ENCODE measurements around the gene ATP8A1. TPM values are rescaled to one million over a fixed set of nuclear protein-coding genes. Genes with fewer than 3 reads are reported as not detected.

The ATP8A1 gene
- total and polyA plus RNA-seq, 2 of the 4 experiments (the other 2 are of a cell fraction): 0.12 to 0.36 TPM

DNA sequence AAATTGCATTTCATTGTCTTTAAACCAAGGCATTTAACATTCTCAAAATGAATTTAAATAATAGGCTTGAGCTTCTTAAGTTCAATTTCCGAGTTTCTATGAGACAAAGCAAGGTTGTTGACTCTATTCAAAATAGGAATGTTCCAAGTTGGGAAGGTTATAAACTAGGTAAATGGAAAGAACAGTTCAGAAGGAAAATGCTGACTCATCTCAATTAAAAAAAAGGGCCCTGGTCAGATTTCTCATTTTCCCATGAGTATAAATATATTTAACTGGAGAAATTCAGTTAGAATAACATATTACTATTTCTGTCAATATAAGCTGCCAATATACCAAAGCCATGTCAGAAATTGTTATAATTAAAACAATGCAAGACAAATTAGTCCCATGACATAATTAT lies 113.8 kb downstream of the ATP8A1 start:
- Histone ChIP-seq H2BK120ac (ENCODE audit: low read depth, low read length) (no peak overlapping the region), H3K14ac (replicated peaks; ENCODE audit: low read depth, low read length) (no peak overlapping the region), H2BK15ac (ENCODE audit: low read depth, low read length) (no peak overlapping the region), H4K8ac (ENCODE audit: low read depth in 2 of 2, low read length in 2 of 2) (no peak overlapping the region), H3K27me3 (ENCODE audit: control insufficient read depth, insufficient read depth, low read length) (no peaks in the 10 kb centered on the region), H2AFZ (replicated peaks; ENCODE audit: low read length, poor library complexity) (no peak overlapping the region), H3K36me3 (ENCODE audit: control insufficient read depth, insufficient read depth, low read length) (no peaks in the 10 kb centered on the region), H2BK5ac (ENCODE audit: low read depth, low read length, poor library complexity, severe bottlenecking) (no peak overlapping the region), H2AK5ac (ENCODE audit: low read depth, low read length) (no peak overlapping the region), H4K5ac (ENCODE audit: low read depth, low read length) (no peak overlapping the region), H3K9me3 (ENCODE audit: control insufficient read depth, insufficient read depth, low read length) (no peaks in the 10 kb centered on the region), H3K79me1 (ENCODE audit: low read depth in 1 of 2, low read length in 2 of 2) (no peaks in the 10 kb centered on the region), H3K23ac (ENCODE audit: low read depth, low read length) (no peak overlapping the region), H3K9me1 (ENCODE audit: insufficient read depth, low read length) (no peaks in the 10 kb centered on the region), H2AK9ac (replicated peaks; ENCODE audit: low read depth, low read length, poor library complexity) (no peak overlapping the region), H3K4me2 (ENCODE audit: low read depth, low read length) (no peak overlapping the region), H3K4ac (ENCODE audit: low read depth, low read length) (no peak overlapping the region), H3K18ac (ENCODE audit: low read depth, low read length) (no peak overlapping the region), H3K27ac (ENCODE audit: insufficient read depth, low read length) (no peak overlapping the region), H3K9ac (ENCODE audit: low read depth, low read length) (no peak overlapping the region), H3K56ac (ENCODE audit: extremely low read depth, insufficient read depth, low read length) (no peak overlapping the region), H3K4me1 (ENCODE audit: control insufficient read depth, insufficient read depth, low read length) (no peaks in the 10 kb centered on the region), H4K20me1 (ENCODE audit: insufficient read depth, low read length) (no peaks in the 10 kb centered on the region), H3K4me3 (ENCODE audit: insufficient read depth, low read depth, low read length) (no peak overlapping the region), H2BK20ac (ENCODE audit: low read depth, low read length) (no peak overlapping the region), H4K91ac (ENCODE audit: insufficient read depth, low read depth, low read length) (no peak overlapping the region)
- ChIA-PET POLR2A (ENCODE audit: unreplicated experiment) (no interaction called here), CTCF (no interaction called here)
- ATAC-seq (ENCODE audit: low read depth) (no peak), DNase-seq (no peak)
- BruUV-seq (replicated peaks): no TSS peak
- in situ Hi-C loops (cut with MboI; ENCODE audit: low sequenced_read_pairs): no loop called here
- intact Hi-C loops (cut with micrococcal nuclease): no loop called here
- dilution Hi-C loops (cut with HindIII; ENCODE audit: low sequenced_read_pairs, unreplicated experiment): no loop called here
- WGBS, 2 experiments (ENCODE audit: extremely low coverage in 2 of 2, insufficient read length in 1 of 2): no CpG with 5 or more reads among the region's 1 CpG
- no peak for TF ChIP-seq RCOR1 (IDR thresholded peaks at IDR 0.05; ENCODE audit: insufficient replicate concordance, low read length)
- TF ChIP-seq, protein P1, sequence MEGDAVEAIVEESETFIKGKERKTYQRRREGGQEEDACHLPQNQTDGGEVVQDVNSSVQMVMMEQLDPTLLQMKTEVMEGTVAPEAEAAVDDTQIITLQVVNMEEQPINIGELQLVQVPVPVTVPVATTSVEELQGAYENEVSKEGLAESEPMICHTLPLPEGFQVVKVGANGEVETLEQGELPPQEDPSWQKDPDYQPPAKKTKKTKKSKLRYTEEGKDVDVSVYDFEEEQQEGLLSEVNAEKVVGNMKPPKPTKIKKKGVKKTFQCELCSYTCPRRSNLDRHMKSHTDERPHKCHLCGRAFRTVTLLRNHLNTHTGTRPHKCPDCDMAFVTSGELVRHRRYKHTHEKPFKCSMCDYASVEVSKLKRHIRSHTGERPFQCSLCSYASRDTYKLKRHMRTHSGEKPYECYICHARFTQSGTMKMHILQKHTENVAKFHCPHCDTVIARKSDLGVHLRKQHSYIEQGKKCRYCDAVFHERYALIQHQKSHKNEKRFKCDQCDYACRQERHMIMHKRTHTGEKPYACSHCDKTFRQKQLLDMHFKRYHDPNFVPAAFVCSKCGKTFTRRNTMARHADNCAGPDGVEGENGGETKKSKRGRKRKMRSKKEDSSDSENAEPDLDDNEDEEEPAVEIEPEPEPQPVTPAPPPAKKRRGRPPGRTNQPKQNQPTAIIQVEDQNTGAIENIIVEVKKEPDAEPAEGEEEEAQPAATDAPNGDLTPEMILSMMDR (conservative IDR thresholded peaks at IDR 0.05; ENCODE audit: low read depth, low read length): no peak
- TF ChIP-seq POLR2A (IDR thresholded peaks at IDR 0.05; ENCODE audit: low read depth, low read length): no peak
- TF ChIP-seq, protein P2, sequence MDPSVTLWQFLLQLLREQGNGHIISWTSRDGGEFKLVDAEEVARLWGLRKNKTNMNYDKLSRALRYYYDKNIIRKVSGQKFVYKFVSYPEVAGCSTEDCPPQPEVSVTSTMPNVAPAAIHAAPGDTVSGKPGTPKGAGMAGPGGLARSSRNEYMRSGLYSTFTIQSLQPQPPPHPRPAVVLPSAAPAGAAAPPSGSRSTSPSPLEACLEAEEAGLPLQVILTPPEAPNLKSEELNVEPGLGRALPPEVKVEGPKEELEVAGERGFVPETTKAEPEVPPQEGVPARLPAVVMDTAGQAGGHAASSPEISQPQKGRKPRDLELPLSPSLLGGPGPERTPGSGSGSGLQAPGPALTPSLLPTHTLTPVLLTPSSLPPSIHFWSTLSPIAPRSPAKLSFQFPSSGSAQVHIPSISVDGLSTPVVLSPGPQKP (IDR thresholded peaks at IDR 0.05; ENCODE audit: borderline replicate concordance, low read depth, low read length): no peak
- peak; percentile 65; the same call in 1 of the 2 replicates for TF ChIP-seq NFE2L2 (IDR thresholded peaks at IDR 0.05; ENCODE audit: low read depth, low read length)
- TF ChIP-seq RFX5 (IDR thresholded peaks at IDR 0.05; ENCODE audit: low read depth, low read length): no peak
- no peak for TF ChIP-seq CHD1 (IDR thresholded peaks at IDR 0.05; ENCODE audit: low read depth, low read length)
- peak; percentile 98 for TF ChIP-seq MAFK (IDR thresholded peaks at IDR 0.05; ENCODE audit: low read depth, low read length)
- no peak for TF ChIP-seq USF2 (IDR thresholded peaks at IDR 0.05; ENCODE audit: low read depth, low read length)
- no peak for TF ChIP-seq FOS (IDR thresholded peaks at IDR 0.05; ENCODE audit: low read depth, low read length)
- no peak for TF ChIP-seq MAZ (IDR thresholded peaks at IDR 0.05; ENCODE audit: borderline replicate concordance, low read depth, low read length)
- TF ChIP-seq BHLHE40 (IDR thresholded peaks at IDR 0.05; ENCODE audit: low read depth, low read length): no peak

Measured in IMR-90 (cell line).